ENCODE results near the gene C1QTNF4. TPM values are rescaled to one million over a fixed set of nuclear protein-coding genes. Genes with fewer than 3 reads are reported as not detected.

The C1QTNF4 gene
- total RNA-seq, 1 donor from 2014 or later, result 1.3 TPM

DNA sequence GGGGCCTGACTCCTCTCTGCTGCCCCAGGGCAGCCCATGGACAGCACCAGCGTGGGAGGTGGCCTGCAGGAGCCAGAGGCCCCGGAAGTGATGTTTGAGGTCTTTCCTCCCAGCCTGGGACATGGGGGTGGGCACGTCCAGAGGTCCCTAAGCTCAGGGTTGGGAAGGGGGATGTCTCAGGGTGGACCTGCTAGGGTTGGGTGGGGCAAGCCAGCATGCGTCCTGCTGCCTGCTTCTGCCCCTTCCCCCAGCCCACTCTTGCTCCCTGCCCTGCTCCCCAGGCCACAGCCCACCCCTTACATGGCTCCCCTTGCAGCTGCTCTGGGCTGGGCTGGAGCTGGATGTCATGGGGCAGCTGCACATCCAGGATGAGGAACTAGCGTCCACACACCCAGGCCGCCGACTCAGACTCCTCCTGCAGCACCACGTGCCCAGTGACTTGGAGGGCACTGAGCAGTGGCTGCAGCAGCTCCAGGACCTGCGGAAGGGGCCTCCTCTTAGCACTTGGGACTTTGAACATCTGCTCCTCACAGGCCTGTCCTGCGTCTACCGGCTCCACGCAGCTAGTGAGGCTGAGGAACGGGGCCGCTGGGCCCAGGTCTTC is 6.4 kb downstream of the C1QTNF4 start:
- peaks cover 24% of the 10 kb centered on the region for H3K36me3 ChIP-seq
- H3K4me3 ChIP-seq, result peak overlapping the region; percentile 11
- H3K27me3 ChIP-seq (ENCODE audit: low read depth), result peaks cover 24% of the 10 kb centered on the region
- H3K4me1 ChIP-seq, result no peaks in the 10 kb centered on the region
- intact Hi-C loops (cut with DNase I), result no loop called here
- H3K27ac ChIP-seq, result peak overlapping the region; percentile 49
- TF ChIP-seq CTCF (IDR thresholded peaks at IDR 0.05), result no peak
- no peaks in the 10 kb centered on the region for H3K9me3 ChIP-seq
- peak; percentile 87 for DNase-seq
- ATAC-seq, result peak; percentile 74 to 86

GRCh38 chr11:47587039-47587716 is 7.0 kb downstream of the C1QTNF4 start:
- peak overlapping the region; percentile 49 for H3K27ac ChIP-seq
- ATAC-seq (no peak), DNase-seq (no peak)
- H3K4me1 ChIP-seq, result no peaks in the 10 kb centered on the region
- no peak for TF ChIP-seq CTCF (IDR thresholded peaks at IDR 0.05)
- H3K9me3 ChIP-seq, result no peaks in the 10 kb centered on the region
- H3K36me3 ChIP-seq, result peaks cover 31% of the 10 kb centered on the region
- peaks cover 19% of the 10 kb centered on the region for H3K27me3 ChIP-seq (ENCODE audit: low read depth)
- intact Hi-C loops (cut with DNase I), result no loop called here
- H3K4me3 ChIP-seq, result no peak overlapping the region

DNA sequence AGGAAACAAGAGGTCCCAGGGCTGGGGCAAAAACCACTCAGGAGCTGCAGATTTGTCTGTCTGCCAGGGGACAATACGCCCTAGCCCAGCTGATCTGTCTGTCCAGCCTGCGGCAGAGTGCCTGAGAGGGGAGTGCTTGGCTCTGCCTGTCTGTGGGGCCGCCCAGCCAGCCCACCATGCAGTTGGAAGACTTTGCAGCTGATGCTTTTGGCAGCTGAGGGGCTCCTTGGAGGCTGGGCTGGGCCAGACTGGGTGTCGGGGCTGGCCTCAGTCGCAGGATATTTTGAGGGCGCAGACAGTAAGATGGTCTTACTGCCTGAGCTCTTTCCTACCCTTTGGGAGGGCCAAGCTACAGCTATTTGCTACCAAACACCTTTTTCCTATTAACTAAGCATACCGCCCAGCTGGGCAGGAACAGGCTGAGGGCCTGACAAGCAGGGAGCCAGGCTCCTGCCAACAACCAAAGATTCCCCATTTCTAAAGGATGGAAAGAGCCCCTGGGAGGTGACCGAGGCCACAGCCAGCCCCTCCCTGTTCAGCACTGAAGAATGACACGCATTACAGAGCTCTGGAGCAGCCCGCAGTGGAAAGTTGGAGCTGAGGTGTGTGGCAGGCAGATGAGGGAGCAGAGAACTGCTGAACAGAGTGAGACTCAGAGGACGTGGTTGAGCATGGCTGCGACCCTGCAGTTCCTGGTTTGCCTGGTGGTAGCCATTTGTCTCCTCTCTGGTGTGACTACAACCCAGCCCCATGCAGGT is 7.9 kb downstream of the C1QTNF4 start, which contains the start of gene FAM180B:
TSS of gene FAM180B (plus strand) at position 581 of the 758 bp plus-strand sequence. CDS start at position 672, 91 bp downstream.
- peak within 1 kb of the TSS; percentile 49 for H3K27ac ChIP-seq
- peaks cover 40% of the 10 kb centered on the region for H3K36me3 ChIP-seq
- no peak within 1 kb of the TSS for H3K4me3 ChIP-seq
- no peak for TF ChIP-seq CTCF (IDR thresholded peaks at IDR 0.05)
- H3K4me1 ChIP-seq, result no peaks in the 10 kb centered on the region
- no peaks in the 10 kb centered on the region for H3K9me3 ChIP-seq
- no peak for ATAC-seq
- intact Hi-C loops (cut with DNase I), result no loop called here
- no peak for DNase-seq
- peaks cover 17% of the 10 kb centered on the region for H3K27me3 ChIP-seq (ENCODE audit: low read depth)

GRCh38 chr11:47583844-47584243 is 10.4 kb downstream of the C1QTNF4 start:
- no peak overlapping the region for H3K4me3 ChIP-seq
- H3K27ac ChIP-seq, result no peak overlapping the region
- intact Hi-C loops (cut with DNase I), result no loop called here
- peaks cover 50% of the 10 kb centered on the region for H3K36me3 ChIP-seq
- no peak for TF ChIP-seq CTCF (IDR thresholded peaks at IDR 0.05)
- ATAC-seq (no peak), DNase-seq (no peak)
- peaks cover 14% of the 10 kb centered on the region for H3K4me1 ChIP-seq
- no peaks in the 10 kb centered on the region for H3K9me3 ChIP-seq
- no peaks in the 10 kb centered on the region for H3K27me3 ChIP-seq (ENCODE audit: low read depth)

DNA sequence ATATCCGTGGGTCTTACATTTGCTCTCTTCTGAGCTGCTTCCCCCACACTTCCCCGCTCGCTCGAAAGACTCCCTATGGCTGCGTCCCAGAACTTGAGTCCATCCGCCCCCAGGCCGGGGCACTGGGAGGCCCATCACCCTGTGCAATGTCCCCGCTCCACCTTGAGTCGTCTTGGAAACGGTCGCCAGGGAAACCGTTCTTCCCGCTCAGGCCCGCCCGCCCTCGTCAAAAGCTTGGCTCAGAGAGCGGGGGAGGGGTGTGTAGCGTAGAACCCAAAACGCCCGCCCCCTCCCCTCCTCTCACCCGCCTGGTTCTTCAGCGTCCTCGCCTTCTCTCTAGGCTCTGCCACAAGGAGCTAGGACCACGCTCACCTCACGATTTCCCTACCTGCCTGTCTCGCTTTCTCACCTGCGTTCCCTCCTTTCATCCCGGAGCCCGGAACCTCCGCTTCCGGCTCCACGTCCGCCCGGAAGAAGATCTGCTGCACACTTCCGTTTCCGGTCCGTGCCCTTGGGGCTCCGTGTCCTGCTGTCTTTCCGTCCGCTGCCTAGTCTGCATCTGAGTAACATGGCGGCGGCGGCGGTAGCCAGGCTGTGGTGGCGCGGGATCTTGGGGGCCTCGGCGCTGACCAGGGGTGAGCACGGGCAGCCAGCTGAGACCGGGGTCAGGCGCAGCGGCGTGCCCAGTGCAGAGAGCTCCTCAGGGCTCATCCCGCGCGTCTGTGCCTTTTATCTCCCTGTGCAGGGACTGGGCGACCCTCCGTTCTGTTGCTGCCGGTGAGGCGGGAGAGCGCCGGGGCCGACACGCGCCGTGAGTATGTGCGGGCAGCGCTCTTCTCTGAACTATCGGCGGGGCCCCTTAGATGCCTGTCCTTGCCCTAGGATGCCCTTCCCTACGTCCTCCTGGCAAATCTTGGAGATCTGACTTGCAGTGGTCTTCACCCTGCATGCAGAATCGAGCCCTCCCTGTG is 15.4 kb downstream of the C1QTNF4 start, which contains the start of the genes KBTBD4 and NDUFS3:
TSS of gene KBTBD4 (minus strand) at position 447 of the 971 bp plus-strand sequence. CDS start at position 428, 19 bp downstream.
TSS of gene NDUFS3 (plus strand) at position 551 of the 971 bp plus-strand sequence. CDS start at position 569, 18 bp downstream.
- peaks cover 74% of the 10 kb centered on the region for H3K36me3 ChIP-seq
- peak within 1 kb of the TSS; percentile 84 for H3K27ac ChIP-seq
- no peak for TF ChIP-seq CTCF (IDR thresholded peaks at IDR 0.05)
- H3K4me3 ChIP-seq, result peak within 1 kb of the TSS; percentile 86
- peaks cover 31% of the 10 kb centered on the region for H3K4me1 ChIP-seq
- ATAC-seq (peak; percentile 97), DNase-seq (peak; percentile 91)
- H3K9me3 ChIP-seq, result no peaks in the 10 kb centered on the region
- H3K27me3 ChIP-seq (ENCODE audit: low read depth), result no peaks in the 10 kb centered on the region
- intact Hi-C loops (cut with DNase I), result no loop called here

Measured in lower lobe of right lung (tissue), 2 donors.